NCI-H774 (cell line): ENCODE results near the gene POC1A.

Experiments used
- DNase-seq: peaks from one replicate; lab custom pipeline; 2025; lab: John Stamatoyannopoulos, UW

The POC1A gene

GRCh38 chr3:52150860-52151259, 3.4 kb downstream of the POC1A start:
- no peak for DNase-seq

DNA sequence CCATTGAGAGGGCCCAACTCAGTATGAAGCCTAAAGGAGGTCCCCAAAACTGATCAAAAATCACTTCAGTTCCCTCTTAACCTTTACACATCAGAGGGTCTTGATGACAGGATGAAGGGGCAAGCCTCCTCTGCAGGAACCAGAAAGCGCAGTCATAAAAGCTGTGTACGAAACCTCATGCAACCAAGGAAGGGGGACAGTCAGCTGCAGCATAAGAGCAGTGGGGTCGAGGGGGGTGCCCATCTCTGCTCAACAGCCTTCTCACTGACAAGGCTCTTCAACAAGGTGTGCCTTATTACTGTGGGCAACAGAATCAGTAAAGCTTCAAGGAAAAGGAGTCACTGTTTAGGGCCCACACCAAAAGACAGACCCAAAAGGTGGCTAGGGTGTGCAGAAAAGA, 3.9 kb downstream of the POC1A start:
- DNase-seq, result no peak

GRCh38 chr3:52149726-52150125, 4.5 kb downstream of the POC1A start:
- no peak for DNase-seq

GRCh38 chr3:52149021-52149420, 5.2 kb downstream of the POC1A start:
- no peak for DNase-seq

- DNase-seq, result no peak
Measured at GRCh38 chr3:52147804-52148203, 6.4 kb downstream of the POC1A start.

DNA sequence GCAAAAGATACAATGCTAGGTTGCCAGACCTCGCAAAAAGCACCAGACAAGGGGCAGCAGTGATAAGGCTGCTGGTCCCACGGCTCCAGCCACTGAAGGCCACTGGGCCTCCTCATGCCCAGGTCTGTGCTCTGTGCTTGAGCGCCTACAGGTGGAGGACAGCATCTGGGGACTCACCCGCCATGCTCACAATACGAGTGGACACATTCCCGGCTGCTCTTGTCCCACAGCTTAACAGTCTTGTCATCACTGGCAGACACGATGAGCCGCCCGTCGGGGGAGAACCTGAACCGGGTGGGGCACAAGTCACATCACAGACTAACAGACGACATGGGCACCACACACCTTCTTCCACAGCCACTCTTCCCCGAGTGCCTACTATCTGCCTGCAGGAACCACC, 7.4 kb downstream of the POC1A start:
- no peak for DNase-seq

GRCh38 chr3:52146189-52146588, 8.0 kb downstream of the POC1A start:
- no peak for DNase-seq

GRCh38 chr3:52145736-52146110, 8.5 kb downstream of the POC1A start:
- DNase-seq, result no peak

GRCh38 chr3:52144796-52145735, 9.2 kb downstream of the POC1A start:
- DNase-seq, result no peak

DNA sequence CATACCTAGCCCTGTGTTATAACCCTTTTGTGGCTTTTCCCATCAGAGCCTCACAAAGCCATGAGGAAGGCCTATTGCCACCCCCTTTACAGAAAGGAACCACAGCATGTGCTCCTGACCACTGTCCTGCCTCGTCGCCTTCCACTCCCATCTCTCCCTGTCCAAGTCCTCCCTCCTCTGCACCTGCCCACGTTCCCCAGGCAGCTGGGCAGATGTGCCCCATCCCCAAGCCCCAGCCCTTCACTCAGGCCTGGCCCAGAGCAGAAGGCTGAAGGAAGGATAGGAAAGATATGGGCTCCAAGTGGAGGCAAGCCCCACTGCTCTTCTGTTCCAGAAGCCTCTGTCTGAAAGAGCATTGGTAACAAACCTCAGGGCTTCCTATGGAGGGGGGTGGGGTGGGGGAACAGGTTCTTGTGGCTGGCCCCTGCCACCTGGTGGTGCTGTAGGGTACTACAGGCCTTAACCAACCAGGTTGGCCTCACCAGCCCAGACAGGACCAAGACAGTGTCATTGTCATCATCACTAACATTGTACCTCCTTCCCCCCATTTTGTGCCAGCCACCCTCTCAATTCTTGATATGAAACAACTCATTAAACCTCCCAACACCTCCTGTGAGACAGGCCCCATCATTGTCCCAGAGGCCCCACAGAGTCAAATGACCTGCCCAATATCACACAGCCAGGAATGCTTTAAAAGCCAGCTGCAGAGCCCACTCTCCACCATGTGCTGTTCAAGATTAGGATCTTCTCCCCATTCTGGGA, 10.0 kb downstream of the POC1A start:
- no peak for DNase-seq

- DNase-seq, result no peak
Measured at GRCh38 chr3:52143616-52144015, 10.6 kb downstream of the POC1A start.

GRCh38 chr3:52143156-52143555, 11.1 kb downstream of the POC1A start:
- DNase-seq, result no peak

- no peak for DNase-seq
Measured at GRCh38 chr3:52141751-52142150, 12.5 kb downstream of the POC1A start.

DNA sequence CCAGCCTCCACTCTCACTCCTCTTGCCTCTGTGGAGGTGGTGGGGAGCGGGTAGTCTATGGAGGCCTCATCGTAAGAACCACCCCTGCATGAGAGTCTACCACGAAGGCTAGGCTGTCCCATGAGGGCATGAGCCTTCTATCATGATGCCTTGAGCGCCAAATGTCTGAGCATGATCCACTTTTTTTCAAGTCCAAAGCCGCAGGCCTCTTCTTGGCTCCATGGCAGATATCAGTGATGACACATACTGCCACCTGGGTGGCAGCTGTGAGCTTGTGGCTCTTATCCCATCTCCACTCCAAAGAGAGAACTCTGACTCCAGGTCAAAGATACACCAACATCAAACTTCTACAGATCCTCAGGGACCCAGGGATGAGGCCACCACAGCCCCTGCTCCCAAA, 13.5 kb downstream of the POC1A start:
- no peak for DNase-seq

DNA sequence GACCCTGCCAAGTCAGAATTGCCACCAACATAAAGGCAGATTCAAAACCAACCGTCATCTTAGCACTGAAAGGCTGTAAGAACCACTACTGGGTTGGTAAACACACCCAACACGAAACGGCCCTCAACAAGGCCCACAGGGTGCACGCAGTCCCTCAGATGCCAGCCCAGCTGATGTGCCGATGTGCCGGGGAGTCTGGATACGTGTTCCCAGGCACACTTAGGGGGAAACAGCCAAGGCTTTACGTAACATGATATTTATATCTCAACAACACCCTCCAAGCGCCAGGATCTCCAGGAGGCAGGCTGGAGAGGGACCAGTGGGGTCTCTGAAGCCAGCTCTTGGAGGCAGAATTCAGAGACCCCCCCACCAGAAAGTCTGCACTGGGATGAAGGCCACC, 14.2 kb downstream of the POC1A start:
- no peak for DNase-seq

DNA sequence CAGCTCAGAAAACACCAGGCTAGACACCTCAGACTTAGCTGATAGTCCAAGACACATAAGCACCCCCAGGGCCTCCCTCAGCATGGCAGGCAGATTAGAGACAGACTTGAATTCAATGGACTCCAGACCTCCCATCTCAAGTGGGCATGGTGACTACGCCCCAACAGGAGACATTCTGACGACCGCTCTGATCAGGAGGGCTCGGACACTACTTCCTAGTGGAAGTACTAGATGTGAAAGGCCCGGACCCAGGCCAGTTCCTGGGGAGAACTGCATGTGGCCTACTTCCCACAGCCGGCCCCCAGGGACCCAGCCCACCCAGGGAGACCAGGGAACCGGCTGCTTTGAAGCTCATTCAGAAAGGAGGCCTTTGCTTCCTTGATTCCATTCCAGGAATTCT, 16.9 kb downstream of the POC1A start:
- no peak for DNase-seq

DNA sequence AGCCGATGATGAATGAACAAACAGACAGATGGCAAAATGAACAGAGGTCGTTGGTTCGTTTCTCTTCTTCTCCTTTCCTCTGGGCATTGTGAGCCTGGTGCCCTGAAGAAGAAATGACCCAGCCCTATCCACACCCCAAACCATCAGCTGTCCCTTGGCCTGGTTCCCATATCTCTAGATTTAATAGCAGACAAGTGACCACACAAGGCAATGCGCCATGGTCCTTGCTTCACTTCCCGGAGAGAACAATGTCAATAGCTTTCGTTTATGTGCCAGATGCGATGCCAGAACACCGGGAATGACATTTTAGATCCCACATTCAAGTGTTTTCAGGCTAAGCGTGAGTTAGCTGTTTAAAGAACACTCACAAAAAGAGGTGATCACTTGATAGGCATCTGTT, 17.7 kb downstream of the POC1A start:
- no peak for DNase-seq

GRCh38 chr3:52135332-52135731, 18.9 kb downstream of the POC1A start:
- DNase-seq, result no peak

GRCh38 chr3:52134761-52135160, 19.5 kb downstream of the POC1A start:
- DNase-seq, result no peak

- DNase-seq, result no peak
Measured at GRCh38 chr3:52132930-52133329, 21.3 kb downstream of the POC1A start.

GRCh38 chr3:52132041-52132440, 22.2 kb downstream of the POC1A start:
- DNase-seq, result no peak

- DNase-seq, result no peak
Measured at GRCh38 chr3:52130966-52131622, 23.1 kb downstream of the POC1A start.
